IMR-90 (cell line): ENCODE results near the gene SLC41A1. TPM values are rescaled to one million over a fixed set of nuclear protein-coding genes. Genes with fewer than 3 reads are reported as not detected.

ENCODE experiments used
- ATAC-seq: fragments of 200-7000 bp; cut with Tn5 transposase; 2 replicates; pipeline ENCODE4 v1.9.1; 2020; ENCODE audit warnings: low read depth, mild to moderate bottlenecking, moderate library complexity
- BruUV-seq: library from RNA; stranded (reverse); fragments of 400-500 nt; replicated peaks from 2 replicates; lab custom pipeline; 2021; lab: Mats Ljungman, UMichigan
- CTCF ChIA-PET: fragments of 300-600 bp; formaldehyde crosslinking; extraction: SDS; loops from one replicate; lab custom pipeline; 2021; ENCODE audit warnings: antibody characterized with exemption; lab: Yijun Ruan, JAX
- POLR2A ChIA-PET: fragments of 300-600 bp; sonication (Branson Sonifier 250); formaldehyde crosslinking; loops from one replicate; lab custom pipeline; 2022; ENCODE audit warnings: antibody characterized with exemption; ENCODE audit not compliant: unreplicated experiment; lab: Charles Lee
- DNase-seq: peaks from one replicate; pipeline ENCODE4 v3.0.0; 2013
- H2AFZ ChIP-seq: replicated peaks from 2 replicates; pipeline ENCODE3; 2013; ENCODE audit warnings: low read length, mild to moderate bottlenecking; ENCODE audit not compliant: poor library complexity
- H2AK5ac ChIP-seq: 2 replicates; pipeline ENCODE4 v1.6.1; 2013; ENCODE audit warnings: low read depth, low read length, inconsistent platforms
- H2AK9ac ChIP-seq: replicated peaks from 2 replicates; pipeline ENCODE3; 2013; ENCODE audit warnings: mild to moderate bottlenecking, low read depth, low read length, moderate library complexity; ENCODE audit not compliant: poor library complexity
- H2BK120ac ChIP-seq: 2 replicates; pipeline ENCODE4 v1.6.1; 2013; ENCODE audit warnings: low read depth, low read length, inconsistent platforms
- H2BK15ac ChIP-seq: 3 replicates; pipeline ENCODE4 v1.6.1; 2013; ENCODE audit warnings: low read depth, low read length, inconsistent platforms
- H2BK20ac ChIP-seq: 2 replicates; pipeline ENCODE4 v1.6.1; 2013; ENCODE audit warnings: low read depth, mild to moderate bottlenecking, inconsistent platforms, low read length, moderate library complexity
- H2BK5ac ChIP-seq: 2 replicates; pipeline ENCODE4 v1.6.1; 2013; ENCODE audit warnings: mild to moderate bottlenecking, low read depth, low read length, inconsistent platforms; ENCODE audit not compliant: poor library complexity, severe bottlenecking
- H3K14ac ChIP-seq: replicated peaks from 2 replicates; pipeline ENCODE4 v1.6.1; 2013; ENCODE audit warnings: low read depth, low read length, inconsistent platforms
- H3K18ac ChIP-seq: 2 replicates; pipeline ENCODE4 v1.6.1; 2013; ENCODE audit warnings: low read depth, low read length, control low read depth
- H3K23ac ChIP-seq: 2 replicates; pipeline ENCODE4 v1.6.1; 2013; ENCODE audit warnings: low read depth, low read length, inconsistent platforms
- H3K27ac ChIP-seq: 2 replicates; pipeline ENCODE4 v1.5.1; 2013; ENCODE audit warnings: mild to moderate bottlenecking, control low read depth, low read length; ENCODE audit not compliant: insufficient read depth
- H3K27me3 ChIP-seq: 2 replicates; pipeline ENCODE4 v1.6.1; 2013; ENCODE audit warnings: low read length; ENCODE audit not compliant: control insufficient read depth, insufficient read depth
- H3K36me3 ChIP-seq: 2 replicates; pipeline ENCODE4 v1.6.1; 2013; ENCODE audit warnings: low read length, mixed read lengths; ENCODE audit not compliant: control insufficient read depth, insufficient read depth
- H3K4ac ChIP-seq: 2 replicates; pipeline ENCODE4 v1.6.1; 2013; ENCODE audit warnings: low read depth, low read length, inconsistent platforms
- H3K4me1 ChIP-seq: 2 replicates; pipeline ENCODE4 v1.6.1; 2013; ENCODE audit warnings: low read length, mixed read lengths; ENCODE audit not compliant: control insufficient read depth, insufficient read depth
- H3K4me2 ChIP-seq: 2 replicates; pipeline ENCODE4 v1.6.1; 2013; ENCODE audit warnings: low read depth, mild to moderate bottlenecking, control low read depth, low read length, moderate library complexity
- H3K4me3 ChIP-seq: 2 replicates; pipeline ENCODE4 v1.5.1; 2013; ENCODE audit warnings: low read depth, mild to moderate bottlenecking, control low read depth, low read length, moderate library complexity; ENCODE audit not compliant: insufficient read depth
- H3K56ac ChIP-seq: 2 replicates; pipeline ENCODE4 v1.6.1; 2013; ENCODE audit warnings: low read length, inconsistent platforms; ENCODE audit not compliant: insufficient read depth; ENCODE audit errors: extremely low read depth
- H3K79me1 ChIP-seq, 2 experiments: 2 replicates each; pipeline ENCODE4 v1.6.1; 2013; ENCODE audit warnings: low read length in 2 of 2, inconsistent platforms in 1 of 2, low read depth in 1 of 2
- H3K9ac ChIP-seq: 2 replicates; pipeline ENCODE4 v1.6.1; 2013; ENCODE audit warnings: low read depth, low read length, control low read depth
- H3K9me1 ChIP-seq: 2 replicates; pipeline ENCODE4 v1.6.1; 2013; ENCODE audit warnings: low read length, inconsistent platforms; ENCODE audit not compliant: insufficient read depth
- H3K9me3 ChIP-seq: 2 replicates; pipeline ENCODE4 v1.6.1; 2013; ENCODE audit warnings: low read length; ENCODE audit not compliant: control insufficient read depth, insufficient read depth
- H4K20me1 ChIP-seq: 2 replicates; pipeline ENCODE4 v1.6.1; 2013; ENCODE audit warnings: low read length, inconsistent platforms; ENCODE audit not compliant: insufficient read depth
- H4K5ac ChIP-seq: 2 replicates; pipeline ENCODE4 v1.6.1; 2013; ENCODE audit warnings: mild to moderate bottlenecking, low read depth, low read length, control low read depth
- H4K8ac ChIP-seq, 2 experiments: 2 replicates each; pipeline ENCODE4 v1.6.1; 2013; ENCODE audit warnings: low read depth in 2 of 2, low read length in 2 of 2, control low read depth in 1 of 2, inconsistent platforms in 1 of 2
- H4K91ac ChIP-seq: 2 replicates; pipeline ENCODE4 v1.6.1; 2013; ENCODE audit warnings: low read depth, low read length, inconsistent platforms; ENCODE audit not compliant: insufficient read depth
- BHLHE40 ChIP-seq: fragments of 150-350 bp; IDR thresholded peaks from 2 replicates; pipeline ENCODE4 v1.6.1; 2016; ENCODE audit warnings: mild to moderate bottlenecking, low read depth, low read length
- CEBPB ChIP-seq: IDR thresholded peaks from 2 replicates; pipeline ENCODE4 v1.6.1; 2012; ENCODE audit warnings: low read depth, low read length, improper control_type of control experiment
- CHD1 ChIP-seq: IDR thresholded peaks from 2 replicates; pipeline ENCODE4 v1.6.1; 2012; ENCODE audit warnings: low read depth, low read length, improper control_type of control experiment
- FOS ChIP-seq: fragments of 150-350 bp; IDR thresholded peaks from 2 replicates; pipeline ENCODE4 v1.6.1; 2016; ENCODE audit warnings: low read depth, low read length
- MAFK ChIP-seq: IDR thresholded peaks from 2 replicates; pipeline ENCODE4 v1.6.1; 2012; ENCODE audit warnings: low read depth, low read length, improper control_type of control experiment
- MAZ ChIP-seq: IDR thresholded peaks from 2 replicates; pipeline ENCODE4 v1.6.1; 2012; ENCODE audit warnings: low read depth, mild to moderate bottlenecking, low read length, improper control_type of control experiment, moderate library complexity, borderline replicate concordance
- MXI1 ChIP-seq: IDR thresholded peaks from 2 replicates; pipeline ENCODE4 v1.6.1; 2012; ENCODE audit warnings: low read depth, mild to moderate bottlenecking, low read length, moderate library complexity, borderline replicate concordance
- NFE2L2 ChIP-seq: fragments of 150-350 bp; IDR thresholded peaks from 2 replicates; pipeline ENCODE4 v1.6.1; 2016; ENCODE audit warnings: low read depth, mild to moderate bottlenecking, low read length
- POLR2A ChIP-seq: IDR thresholded peaks from 2 replicates; pipeline ENCODE4 v1.6.1; 2012; ENCODE audit warnings: mild to moderate bottlenecking, low read depth, low read length
- RAD21 ChIP-seq: IDR thresholded peaks from 2 replicates; pipeline ENCODE4 v1.6.1; 2012; ENCODE audit warnings: low read length, improper control_type of control experiment
- RCOR1 ChIP-seq: IDR thresholded peaks from 2 replicates; pipeline ENCODE4 v1.6.1; 2012; ENCODE audit warnings: mild to moderate bottlenecking, low read length, improper control_type of control experiment; ENCODE audit not compliant: insufficient replicate concordance
- RFX5 ChIP-seq: IDR thresholded peaks from 2 replicates; pipeline ENCODE4 v1.8.0; 2012; ENCODE audit warnings: low read depth, mild to moderate bottlenecking, low read length, moderate library complexity
- SMC3 ChIP-seq: fragments of 150-350 bp; IDR thresholded peaks from 2 replicates; pipeline ENCODE4 v1.6.1; 2016; ENCODE audit warnings: low read depth, mild to moderate bottlenecking, antibody characterized with exemption, low read length, moderate library complexity
- dilution Hi-C: fragments of 300-500 bp; cut with HindIII; formaldehyde crosslinking; loops from one replicate; pipeline ENCODE4 v1.14.3; 2018; ENCODE audit warnings: low sequenced_read_pairs; ENCODE audit not compliant: unreplicated experiment
- in situ Hi-C: fragments of 300-500 bp; cut with MboI; formaldehyde crosslinking; loops from 3 replicates; pipeline ENCODE4 v1.14.3; 2019; ENCODE audit warnings: low sequenced_read_pairs, inconsistent platforms, mixed read lengths
- intact Hi-C: fragments of 100-400 bp; cut with micrococcal nuclease; formaldehyde crosslinking; loops from 2 replicates; pipeline ENCODE4 v1.10.0; 2022
- polyA plus RNA-seq, 3 experiments: library from polyadenylated mRNA; depleted of rRNA; stranded (reverse); fragments of >200 nt; gene quantifications; 2 replicates each; pipeline ENCODE4 v1.2.3, GENCODE V29; 2012; ENCODE audit warnings: low replicate concordance in 1 of 3
- total RNA-seq: library from RNA; depleted of rRNA; stranded (reverse); fragments of >200 nt; gene quantifications from 2 replicates; pipeline ENCODE4 v1.2.3, GENCODE V29; 2012
- TF ChIP-seq, protein P1 (sequence below): fragments of 150-350 bp; IDR thresholded peaks from 2 replicates; pipeline ENCODE4 v1.6.1; 2017; ENCODE audit warnings: mild to moderate bottlenecking, antibody characterized with exemption, low read length, low read depth
- TF ChIP-seq, protein P2 (sequence below): fragments of 150-350 bp; IDR thresholded peaks from 2 replicates; pipeline ENCODE4 v1.6.1; 2016; ENCODE audit warnings: low read depth, mild to moderate bottlenecking, low read length, moderate library complexity, borderline replicate concordance
- TF ChIP-seq, protein P3 (sequence below): conservative IDR thresholded peaks from 2 replicates; pipeline ENCODE4 v1.5.1; 2012; ENCODE audit warnings: mild to moderate bottlenecking, low read depth, low read length, improper control_type of control experiment

The SLC41A1 gene
- total and polyA plus RNA-seq, 2 of the 4 experiments (the other 2 are of a cell fraction) = 6.3 to 26.3 TPM

DNA sequence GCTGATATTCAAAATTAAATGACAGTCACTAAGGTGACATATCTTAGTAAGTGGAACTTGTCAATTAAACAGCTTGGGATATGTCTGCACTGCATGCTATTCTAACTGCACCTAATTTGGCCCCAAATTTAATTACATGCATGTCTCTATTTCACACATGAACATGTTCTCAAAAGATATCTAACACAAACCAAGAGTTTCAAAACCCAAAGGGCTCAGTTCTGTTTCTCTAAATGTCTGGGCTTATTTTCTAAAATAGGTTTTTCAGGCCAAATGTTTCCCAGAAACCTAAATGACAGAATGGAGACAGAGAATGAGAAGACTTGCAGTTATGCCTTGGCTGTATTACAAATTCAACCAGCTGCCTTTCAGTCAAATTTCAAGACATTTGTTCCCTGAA lies 49.0 kb downstream of the SLC41A1 start:
- POLR2A ChIA-PET = no interaction called here

More for the DNA sequence above, 49.0 kb downstream of the SLC41A1 start:
- H2BK15ac ChIP-seq = no peak overlapping the region
- H3K79me1 ChIP-seq = no peaks in the 10 kb centered on the region; a peak in 1 of 4 replicates
- H2BK20ac ChIP-seq = no peak overlapping the region
- H2AK9ac ChIP-seq = no peak overlapping the region
- DNase-seq (no peak), ATAC-seq (no peak)
- peaks cover 2% of the 10 kb centered on the region; the same call in 1 of the 2 replicates for H3K4me1 ChIP-seq
- H4K5ac ChIP-seq = no peak overlapping the region
- no peak overlapping the region for H3K27ac ChIP-seq
- H2AK5ac ChIP-seq = no peak overlapping the region
- BruUV-seq = no TSS peak
- no peak overlapping the region for H2BK5ac ChIP-seq
- no peak overlapping the region for H3K14ac ChIP-seq
- no peak overlapping the region for H2BK120ac ChIP-seq
- H3K4me3 ChIP-seq = no peak overlapping the region
- H3K9me3 ChIP-seq = no peaks in the 10 kb centered on the region
- no peak overlapping the region for H3K4me2 ChIP-seq
- H3K56ac ChIP-seq = no peak overlapping the region
- H3K36me3 ChIP-seq = no peaks in the 10 kb centered on the region
- in situ Hi-C loops (no loop called here), intact Hi-C loops (no loop called here), dilution Hi-C loops (no loop called here)
- H4K8ac ChIP-seq = no peak overlapping the region
- H3K4ac ChIP-seq = no peak overlapping the region
- no peak overlapping the region for H3K9ac ChIP-seq
- peaks cover 3% of the 10 kb centered on the region; the same call in 1 of the 2 replicates for H3K9me1 ChIP-seq
- H2AFZ ChIP-seq = no peak overlapping the region
- CTCF ChIA-PET = interaction anchor here (0.7 to 1.1 kb wide), 2 partner anchors 9 to 1133 kb away, joined by 4 read pairs; partner anchors contain the start of gene IL24
- H4K20me1 ChIP-seq = no peaks in the 10 kb centered on the region
- no peaks in the 10 kb centered on the region for H3K27me3 ChIP-seq
- H3K18ac ChIP-seq = no peak overlapping the region
- no peak overlapping the region for H4K91ac ChIP-seq
- TF ChIP-seq MAZ (no peak), FOS (no peak), CHD1 (no peak), BHLHE40 (no peak), POLR2A (no peak), MAFK (no peak), RCOR1 (no peak), NFE2L2 (no peak), RAD21 (no peak), MXI1 (no peak), CEBPB (no peak), SMC3 (no peak), RFX5 (no peak)
- TF ChIP-seq, protein P1, sequence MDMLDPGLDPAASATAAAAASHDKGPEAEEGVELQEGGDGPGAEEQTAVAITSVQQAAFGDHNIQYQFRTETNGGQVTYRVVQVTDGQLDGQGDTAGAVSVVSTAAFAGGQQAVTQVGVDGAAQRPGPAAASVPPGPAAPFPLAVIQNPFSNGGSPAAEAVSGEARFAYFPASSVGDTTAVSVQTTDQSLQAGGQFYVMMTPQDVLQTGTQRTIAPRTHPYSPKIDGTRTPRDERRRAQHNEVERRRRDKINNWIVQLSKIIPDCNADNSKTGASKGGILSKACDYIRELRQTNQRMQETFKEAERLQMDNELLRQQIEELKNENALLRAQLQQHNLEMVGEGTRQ = no peak
- TF ChIP-seq, protein P2, sequence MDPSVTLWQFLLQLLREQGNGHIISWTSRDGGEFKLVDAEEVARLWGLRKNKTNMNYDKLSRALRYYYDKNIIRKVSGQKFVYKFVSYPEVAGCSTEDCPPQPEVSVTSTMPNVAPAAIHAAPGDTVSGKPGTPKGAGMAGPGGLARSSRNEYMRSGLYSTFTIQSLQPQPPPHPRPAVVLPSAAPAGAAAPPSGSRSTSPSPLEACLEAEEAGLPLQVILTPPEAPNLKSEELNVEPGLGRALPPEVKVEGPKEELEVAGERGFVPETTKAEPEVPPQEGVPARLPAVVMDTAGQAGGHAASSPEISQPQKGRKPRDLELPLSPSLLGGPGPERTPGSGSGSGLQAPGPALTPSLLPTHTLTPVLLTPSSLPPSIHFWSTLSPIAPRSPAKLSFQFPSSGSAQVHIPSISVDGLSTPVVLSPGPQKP = no peak
- TF ChIP-seq, protein P3, sequence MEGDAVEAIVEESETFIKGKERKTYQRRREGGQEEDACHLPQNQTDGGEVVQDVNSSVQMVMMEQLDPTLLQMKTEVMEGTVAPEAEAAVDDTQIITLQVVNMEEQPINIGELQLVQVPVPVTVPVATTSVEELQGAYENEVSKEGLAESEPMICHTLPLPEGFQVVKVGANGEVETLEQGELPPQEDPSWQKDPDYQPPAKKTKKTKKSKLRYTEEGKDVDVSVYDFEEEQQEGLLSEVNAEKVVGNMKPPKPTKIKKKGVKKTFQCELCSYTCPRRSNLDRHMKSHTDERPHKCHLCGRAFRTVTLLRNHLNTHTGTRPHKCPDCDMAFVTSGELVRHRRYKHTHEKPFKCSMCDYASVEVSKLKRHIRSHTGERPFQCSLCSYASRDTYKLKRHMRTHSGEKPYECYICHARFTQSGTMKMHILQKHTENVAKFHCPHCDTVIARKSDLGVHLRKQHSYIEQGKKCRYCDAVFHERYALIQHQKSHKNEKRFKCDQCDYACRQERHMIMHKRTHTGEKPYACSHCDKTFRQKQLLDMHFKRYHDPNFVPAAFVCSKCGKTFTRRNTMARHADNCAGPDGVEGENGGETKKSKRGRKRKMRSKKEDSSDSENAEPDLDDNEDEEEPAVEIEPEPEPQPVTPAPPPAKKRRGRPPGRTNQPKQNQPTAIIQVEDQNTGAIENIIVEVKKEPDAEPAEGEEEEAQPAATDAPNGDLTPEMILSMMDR = no peak
- H3K23ac ChIP-seq = no peak overlapping the region
